ENCODE results near the gene CMKLR1.

Gene CMKLR1

GRCh38 chr12:108360487-108360886, 21.4 kb upstream of the CMKLR1 start:
- DNase-seq: no peak

GRCh38 chr12:108360057-108360456, 20.9 kb upstream of the CMKLR1 start:
- DNase-seq: no peak

GRCh38 chr12:108358580-108358965, 19.5 kb upstream of the CMKLR1 start:
- no peak for DNase-seq

- DNase-seq: no peak
Observed at GRCh38 chr12:108357834-108358579, 18.9 kb upstream of the CMKLR1 start.

- peak; percentile 66 for DNase-seq
Observed at GRCh38 chr12:108356835-108357806, 18.0 kb upstream of the CMKLR1 start.

- DNase-seq: no peak
Observed at GRCh38 chr12:108355069-108355468, 16.0 kb upstream of the CMKLR1 start.

- DNase-seq: no peak
Observed at GRCh38 chr12:108352591-108352990, 13.5 kb upstream of the CMKLR1 start.

GRCh38 chr12:108350511-108350910, 11.4 kb upstream of the CMKLR1 start:
- no peak for DNase-seq

GRCh38 chr12:108349278-108349688, 10.2 kb upstream of the CMKLR1 start:
- DNase-seq: no peak

- DNase-seq: no peak
Observed at GRCh38 chr12:108348842-108349241, 9.7 kb upstream of the CMKLR1 start.

GRCh38 chr12:108346727-108347710, 7.9 kb upstream of the CMKLR1 start:
- peak; percentile 17 for DNase-seq

- DNase-seq: no peak
Observed at GRCh38 chr12:108345716-108346633, 6.9 kb upstream of the CMKLR1 start.

- DNase-seq: no peak
Observed at GRCh38 chr12:108342985-108343384, 3.9 kb upstream of the CMKLR1 start.

GRCh38 chr12:108341854-108342847, 3.0 kb upstream of the CMKLR1 start:
- DNase-seq: no peak

- DNase-seq: no peak
Observed at GRCh38 chr12:108341356-108341755, 2.2 kb upstream of the CMKLR1 start.

- DNase-seq: no peak
Observed at GRCh38 chr12:108340037-108340436, 926 bp upstream of the CMKLR1 start.

- DNase-seq: peak; percentile 20
Observed at GRCh38 chr12:108337235-108338223, 1.6 kb downstream of the CMKLR1 start.

- DNase-seq: no peak
Observed at GRCh38 chr12:108335349-108336119, 3.6 kb downstream of the CMKLR1 start.
